HepG2 (cell line): ENCODE results near the gene GPHN. TPM values are rescaled to one million over a fixed set of nuclear protein-coding genes. Genes with fewer than 3 reads are reported as not detected.
A peak's percentile ranks its signal among the peaks of the same experiment; 100 is the strongest.

Source experiments
- ATAC-seq: fragments of 200-7000 bp; cut with Tn5 transposase; 3 replicates; pipeline ENCODE4 v1.9.1; 2020; ENCODE audit warnings: mild to moderate bottlenecking, moderate library complexity
- BruUV-seq: library from RNA; stranded (reverse); fragments of 400-500 nt; replicated peaks from 2 replicates; lab custom pipeline; 2021; lab: Mats Ljungman, UMichigan
- CTCF ChIA-PET: fragments of 300-600 bp; formaldehyde crosslinking; extraction: SDS; loops from one replicate; lab custom pipeline; 2021; ENCODE audit warnings: low total read pairs, inconsistent platforms, low intra/inter-chr PET ratio; lab: Yijun Ruan, JAX
- POLR2A ChIA-PET: fragments of 350-600 bp; sonication (Branson Sonifier 250); formaldehyde crosslinking; loops from one replicate; lab custom pipeline; 2020; ENCODE audit warnings: antibody characterized with exemption, inconsistent platforms; lab: Yijun Ruan, JAX
- DNase-seq: peaks from one replicate; pipeline ENCODE4 v3.0.0-alpha.2; 2015; ENCODE audit warnings: low spot score
- FAIRE-seq: peaks from 3 replicates; lab custom pipeline; 2011; peaks lifted over from hg19 to GRCh38; lab: Jason Lieb, UNC
- H2AFZ ChIP-seq: one replicate; pipeline ENCODE4 v1.6.1; 2011; ENCODE audit warnings: low read length, inconsistent platforms
- H3K27ac ChIP-seq: fragments of 300-600 bp; 3 replicates; pipeline ENCODE4 v1.8.0; 2011; ENCODE audit warnings: mixed run types, mild to moderate bottlenecking, mixed read lengths, low read length, inconsistent platforms; ENCODE audit not compliant: insufficient read depth; ENCODE audit errors: extremely low read length
- H3K27me3 ChIP-seq, 2 experiments: fragments of 200-600 bp in 1 of 2; 2 replicates in 1 of 2; 3 replicates in 1 of 2; pipeline versions ENCODE4 v1.6.0 to v1.8.0; 2011; ENCODE audit warnings: low read length in 2 of 2, mild to moderate bottlenecking in 2 of 2, moderate library complexity in 2 of 2, inconsistent platforms in 1 of 2; ENCODE audit not compliant: insufficient read depth in 2 of 2, control insufficient read depth in 1 of 2
- H3K36me3 ChIP-seq, 2 experiments: fragments of 200-600 bp in 1 of 2; replicated peaks in 1 of 2; 2 replicates in 1 of 2; 3 replicates in 1 of 2; pipeline versions ENCODE4 v1.5.1 to v1.8.0; 2011; ENCODE audit warnings: low read length in 2 of 2, inconsistent platforms in 1 of 2; ENCODE audit not compliant: insufficient read depth in 2 of 2, control insufficient read depth in 1 of 2
- H3K4me1 ChIP-seq: 2 replicates; pipeline ENCODE4 v1.5.1; 2012; ENCODE audit warnings: low read length, inconsistent platforms; ENCODE audit not compliant: insufficient read depth
- H3K4me2 ChIP-seq: 2 replicates; pipeline ENCODE4 v1.6.0; 2011; ENCODE audit warnings: low read depth, low read length, inconsistent platforms
- H3K4me3 ChIP-seq, 3 experiments: fragments of 200-600 bp in 1 of 3; sonication (generic), shearing (Covaris generic) in 1 of 3; replicated peaks in 1 of 3; 2 replicates each; pipeline ENCODE4 v1.5.1; 2011 to 2016; ENCODE audit warnings: low read length in 3 of 3, inconsistent platforms in 2 of 3, low read depth in 2 of 3, mild to moderate bottlenecking in 2 of 3, control low read depth in 1 of 3, mixed read lengths in 1 of 3; ENCODE audit not compliant: insufficient read depth in 1 of 3
- H3K79me2 ChIP-seq: one replicate; pipeline ENCODE4 v1.6.1; 2011; ENCODE audit warnings: low read length, inconsistent platforms; ENCODE audit not compliant: insufficient read depth
- H3K9ac ChIP-seq: 2 replicates; pipeline ENCODE4 v1.6.0; 2011; ENCODE audit warnings: mild to moderate bottlenecking, low read depth, low read length, inconsistent platforms; ENCODE audit not compliant: insufficient read depth
- H3K9me3 ChIP-seq: 2 replicates; pipeline ENCODE4 v1.5.1; 2012; ENCODE audit warnings: mild to moderate bottlenecking, low read length
- H4K20me1 ChIP-seq: 2 replicates; pipeline ENCODE4 v1.6.0; 2011; ENCODE audit warnings: inconsistent platforms, mild to moderate bottlenecking, low read length, moderate library complexity; ENCODE audit not compliant: insufficient read depth
- FOXC1 ChIP-seq: sonication (generic); formaldehyde crosslinking; IDR thresholded peaks from 2 replicates; pipeline ENCODE4 v1.8.0; 2022; ENCODE audit warnings: mild to moderate bottlenecking, missing genetic modification reagents, borderline replicate concordance
- GZF1 ChIP-seq: sonication (generic); formaldehyde crosslinking; IDR thresholded peaks from 2 replicates; pipeline ENCODE4 v1.5.1; 2020; ENCODE audit warnings: mild to moderate bottlenecking, missing genetic modification reagents
- HNRNPL ChIP-seq: fragments of 200-400 bp; formaldehyde crosslinking; IDR thresholded peaks from 2 replicates; pipeline ENCODE4 v1.6.1; 2017; ENCODE audit warnings: mild to moderate bottlenecking, low read depth, low read length
- IRF2 ChIP-seq: IDR thresholded peaks from 2 replicates; pipeline ENCODE4 v1.6.1; 2018; ENCODE audit warnings: missing genetic modification reagents, missing compliant biosample characterization
- ISL2 ChIP-seq: sonication (generic); formaldehyde crosslinking; IDR thresholded peaks from 2 replicates; pipeline ENCODE4 v1.5.0; 2020; ENCODE audit warnings: missing genetic modification reagents
- MAFK ChIP-seq, 2 experiments: IDR thresholded peaks in 1 of 2; conservative IDR thresholded peaks in 1 of 2; 2 replicates each; pipeline ENCODE4 v1.6.1; 2011; ENCODE audit warnings: improper control_type of control experiment in 2 of 2, low read length in 2 of 2
- MIXL1 ChIP-seq: IDR thresholded peaks from 2 replicates; pipeline ENCODE4 v1.6.1; 2016
- PLRG1 ChIP-seq: fragments of 450-650 bp; conservative IDR thresholded peaks from 2 replicates; pipeline ENCODE4 v1.6.1; 2016
- POLR2AphosphoS2 ChIP-seq: IDR thresholded peaks from 2 replicates; pipeline ENCODE4 v1.6.1; 2011; ENCODE audit warnings: low read depth, low read length, improper control_type of control experiment
- SMC3 ChIP-seq: IDR thresholded peaks from 2 replicates; pipeline ENCODE4 v1.6.1; 2011; ENCODE audit warnings: low read length, improper control_type of control experiment
- TBP ChIP-seq: sonication (generic); formaldehyde crosslinking; IDR thresholded peaks from 2 replicates; pipeline ENCODE4 v1.5.0; 2020; ENCODE audit warnings: missing genetic modification reagents
- ZNF329 ChIP-seq: sonication (generic); formaldehyde crosslinking; IDR thresholded peaks from 2 replicates; pipeline ENCODE4 v1.9.0; 2021; ENCODE audit warnings: low read depth, mild to moderate bottlenecking, missing genetic modification reagents
- ZNF761 ChIP-seq: sonication (generic); formaldehyde crosslinking; conservative IDR thresholded peaks from 2 replicates; pipeline ENCODE4 v1.4.0; 2020; ENCODE audit warnings: mild to moderate bottlenecking, missing genetic modification reagents
- WGBS: methylation state at CpG from one replicate; pipeline ENCODE4 v1.1.6; 2017; ENCODE audit warnings: low lambda C conversion rate; 5-methylcytosine and 5-hydroxymethylcytosine counted together
- in situ Hi-C: cut with HindIII; loops from 2 replicates; pipeline ENCODE4 v1.10.0; 2017; ENCODE audit warnings: low pct_unique_long_range_greater_than_20kb; ENCODE audit not compliant: extremely low pct_ligation_motif_present
- intact Hi-C: fragments of 100-400 bp; cut with micrococcal nuclease; formaldehyde crosslinking; loops from one replicate; pipeline ENCODE4 v1.10.0; 2022; ENCODE audit not compliant: unreplicated experiment
- polyA plus RNA-seq, 8 experiments: library from polyadenylated mRNA; depleted of rRNA in 3 of 8; stranded (reverse) in 7 of 8; unstranded in 1 of 8; fragments of >200 nt; fragmentation: Illumina TruSeq in 4 of 8; extraction: Trizol in 4 of 8; gene quantifications; 2 replicates each; pipeline versions ENCODE4 v1.2.1 to v1.2.3, GENCODE V29; 2011 to 2016; ENCODE audit warnings: low read depth in 4 of 8, missing spikeins in 1 of 8, mixed read lengths in 1 of 8; ENCODE audit not compliant: insufficient read depth in 1 of 8
- total RNA-seq, 5 experiments: library from RNA; depleted of rRNA; stranded (reverse); fragments of >200 nt; fragmentation: Illumina TruSeq; extraction: Trizol; gene quantifications; 2 replicates each; pipeline ENCODE4 v1.2.3, GENCODE V29; 2016; ENCODE audit warnings: low read depth in 1 of 5
- TF ChIP-seq, protein P1 (sequence below): IDR thresholded peaks from 2 replicates; pipeline ENCODE4 v1.6.1; 2012; ENCODE audit warnings: low read depth, low read length, improper control_type of control experiment
- TF ChIP-seq, protein P2 (sequence below): sonication (generic); formaldehyde crosslinking; IDR thresholded peaks from 2 replicates; pipeline ENCODE4 v1.5.0; 2020; ENCODE audit warnings: mild to moderate bottlenecking, low read depth, missing genetic modification reagents, borderline replicate concordance
- TF ChIP-seq, protein P3 (sequence below): sonication (generic); formaldehyde crosslinking; IDR thresholded peaks from 2 replicates; pipeline ENCODE4 v1.5.0; 2020; ENCODE audit warnings: mild to moderate bottlenecking, missing genetic modification reagents, moderate library complexity
- TF ChIP-seq, protein P4 (sequence below): IDR thresholded peaks from 2 replicates; pipeline ENCODE4 v1.6.1; 2016; ENCODE audit warnings: control low read depth
- TF ChIP-seq, protein P5 (sequence below): sonication (generic); IDR thresholded peaks from 2 replicates; pipeline ENCODE4 v1.6.1; 2016; ENCODE audit warnings: low read depth, borderline replicate concordance

Gene GPHN
- total and polyA plus RNA-seq, 2 of the 13 experiments (the other 11 are each of a cell fraction or from before 2014, with no cell fraction given): 12.7 to 19.2 TPM

DNA sequence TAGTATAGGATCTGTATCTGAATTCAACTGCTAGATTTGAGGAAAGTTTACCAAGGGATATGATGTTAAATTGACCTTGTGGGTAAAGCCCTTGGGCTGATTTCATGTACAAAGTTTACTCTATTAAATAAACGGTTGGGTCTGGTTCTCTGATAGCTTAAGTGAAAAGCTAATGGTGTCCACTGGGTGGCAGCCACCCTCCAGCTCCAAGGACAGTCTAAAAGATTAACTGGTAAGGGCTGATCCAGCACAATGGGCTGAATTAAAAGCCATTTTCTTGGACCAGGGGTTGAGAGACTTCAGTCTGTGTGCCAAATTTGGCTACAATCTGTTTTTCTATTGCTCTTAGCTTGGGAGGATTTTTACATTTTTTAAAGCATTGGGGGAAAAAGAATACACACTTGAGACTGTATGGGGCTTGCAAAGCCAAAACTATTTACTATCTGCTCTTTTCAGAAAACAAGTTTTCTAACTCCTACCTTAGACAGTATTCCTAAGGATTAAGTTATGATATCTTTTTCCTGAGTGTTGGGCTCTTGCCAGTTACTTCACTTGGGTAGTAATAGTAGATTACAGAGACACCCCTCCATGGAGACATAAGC is 116.5 kb downstream of the GPHN start:
- WGBS: 0% methylated on average over 1 of the region's 1 CpG
- Histone ChIP-seq H3K9ac (no peak overlapping the region), H3K36me3 (no peaks in the 10 kb centered on the region), H3K9me3 (no peaks in the 10 kb centered on the region), H3K4me1 (peaks cover 18% of the 10 kb centered on the region), H4K20me1 (no peaks in the 10 kb centered on the region), H3K79me2 (peaks cover 9% of the 10 kb centered on the region), H3K4me2 (no peak overlapping the region), H3K27ac (no peak overlapping the region), H2AFZ (no peak overlapping the region), H3K4me3 (no peak overlapping the region), H3K27me3 (no peaks in the 10 kb centered on the region)
- POLR2A ChIA-PET: no interaction called here
- intact Hi-C loops: loop anchor here (1.0 to 5.0 kb wide), 3 partner anchors 38 to 494 kb away; no protein-coding TSS in a partner anchor
- ATAC-seq (peak; percentile 98), DNase-seq (peak; percentile 53), FAIRE-seq (peak; percentile 52)
- BruUV-seq: no TSS peak
- CTCF ChIA-PET: interaction anchor here (0.7 to 1.5 kb wide), 3 partner anchors 38 to 494 kb away, joined by 4 to 9 read pairs (median 5); no protein-coding TSS in a partner anchor
- in situ Hi-C loops: loop anchor here (10.0 kb wide), 1 partner anchor 490 kb away; no protein-coding TSS in a partner anchor
- TF ChIP-seq MIXL1 (CRISPR knock-in tag) (peak; percentile 60; the same call in 1 of the 2 replicates), ZNF329 (peak; percentile 88; the same call in 1 of the 2 replicates), HNRNPL (no peak), IRF2 (no peak), PLRG1 (no peak), TBP (CRISPR knock-in tag) (no peak), FOXC1 (no peak), SMC3 (peak; percentile 68), POLR2AphosphoS2 (no peak), MAFK (conservative IDR thresholded peaks at IDR 0.05 in 1 of 2, IDR thresholded peaks at IDR 0.05 in 1 of 2; ENCODE audit: low read length in 2 of 2) (0 out of 4 replicates have a peak, but pooled peaks of 1 of the 2 experiments have one; percentile 20), GZF1 (no peak), ZNF761 (no peak), ISL2 (CRISPR knock-in tag) (0 out of 2 replicates have a peak, but pooled peaks have one; percentile 27)
- TF ChIP-seq, protein P1, sequence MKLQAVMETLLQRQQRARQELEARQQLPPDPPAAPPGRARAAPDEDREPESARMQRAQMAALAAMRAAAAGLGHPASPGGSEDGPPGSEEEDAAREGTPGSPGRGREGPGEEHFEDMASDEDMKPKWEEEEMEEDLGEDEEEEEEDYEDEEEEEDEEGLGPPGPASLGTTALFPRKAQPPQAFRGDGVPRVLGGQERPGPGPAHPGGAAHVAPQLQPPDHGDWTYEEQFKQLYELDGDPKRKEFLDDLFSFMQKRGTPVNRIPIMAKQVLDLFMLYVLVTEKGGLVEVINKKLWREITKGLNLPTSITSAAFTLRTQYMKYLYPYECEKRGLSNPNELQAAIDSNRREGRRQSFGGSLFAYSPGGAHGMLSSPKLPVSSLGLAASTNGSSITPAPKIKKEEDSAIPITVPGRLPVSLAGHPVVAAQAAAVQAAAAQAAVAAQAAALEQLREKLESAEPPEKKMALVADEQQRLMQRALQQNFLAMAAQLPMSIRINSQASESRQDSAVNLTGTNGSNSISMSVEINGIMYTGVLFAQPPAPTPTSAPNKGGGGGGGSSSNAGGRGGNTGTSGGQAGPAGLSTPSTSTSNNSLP: peak; percentile 28; the same call in 1 of the 2 replicates
- TF ChIP-seq, protein P2, sequence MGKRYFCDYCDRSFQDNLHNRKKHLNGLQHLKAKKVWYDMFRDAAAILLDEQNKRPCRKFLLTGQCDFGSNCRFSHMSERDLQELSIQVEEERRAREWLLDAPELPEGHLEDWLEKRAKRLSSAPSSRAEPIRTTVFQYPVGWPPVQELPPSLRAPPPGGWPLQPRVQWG (CRISPR knock-in tag): no peak
- TF ChIP-seq, protein P3, sequence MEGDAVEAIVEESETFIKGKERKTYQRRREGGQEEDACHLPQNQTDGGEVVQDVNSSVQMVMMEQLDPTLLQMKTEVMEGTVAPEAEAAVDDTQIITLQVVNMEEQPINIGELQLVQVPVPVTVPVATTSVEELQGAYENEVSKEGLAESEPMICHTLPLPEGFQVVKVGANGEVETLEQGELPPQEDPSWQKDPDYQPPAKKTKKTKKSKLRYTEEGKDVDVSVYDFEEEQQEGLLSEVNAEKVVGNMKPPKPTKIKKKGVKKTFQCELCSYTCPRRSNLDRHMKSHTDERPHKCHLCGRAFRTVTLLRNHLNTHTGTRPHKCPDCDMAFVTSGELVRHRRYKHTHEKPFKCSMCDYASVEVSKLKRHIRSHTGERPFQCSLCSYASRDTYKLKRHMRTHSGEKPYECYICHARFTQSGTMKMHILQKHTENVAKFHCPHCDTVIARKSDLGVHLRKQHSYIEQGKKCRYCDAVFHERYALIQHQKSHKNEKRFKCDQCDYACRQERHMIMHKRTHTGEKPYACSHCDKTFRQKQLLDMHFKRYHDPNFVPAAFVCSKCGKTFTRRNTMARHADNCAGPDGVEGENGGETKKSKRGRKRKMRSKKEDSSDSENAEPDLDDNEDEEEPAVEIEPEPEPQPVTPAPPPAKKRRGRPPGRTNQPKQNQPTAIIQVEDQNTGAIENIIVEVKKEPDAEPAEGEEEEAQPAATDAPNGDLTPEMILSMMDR (CRISPR knock-in tag): peak; percentile 77
- TF ChIP-seq, protein P4, sequence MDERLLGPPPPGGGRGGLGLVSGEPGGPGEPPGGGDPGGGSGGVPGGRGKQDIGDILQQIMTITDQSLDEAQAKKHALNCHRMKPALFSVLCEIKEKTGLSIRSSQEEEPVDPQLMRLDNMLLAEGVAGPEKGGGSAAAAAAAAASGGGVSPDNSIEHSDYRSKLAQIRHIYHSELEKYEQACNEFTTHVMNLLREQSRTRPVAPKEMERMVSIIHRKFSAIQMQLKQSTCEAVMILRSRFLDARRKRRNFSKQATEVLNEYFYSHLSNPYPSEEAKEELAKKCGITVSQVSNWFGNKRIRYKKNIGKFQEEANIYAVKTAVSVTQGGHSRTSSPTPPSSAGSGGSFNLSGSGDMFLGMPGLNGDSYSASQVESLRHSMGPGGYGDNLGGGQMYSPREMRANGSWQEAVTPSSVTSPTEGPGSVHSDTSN (CRISPR knock-in tag): no peak
- TF ChIP-seq, protein P5, sequence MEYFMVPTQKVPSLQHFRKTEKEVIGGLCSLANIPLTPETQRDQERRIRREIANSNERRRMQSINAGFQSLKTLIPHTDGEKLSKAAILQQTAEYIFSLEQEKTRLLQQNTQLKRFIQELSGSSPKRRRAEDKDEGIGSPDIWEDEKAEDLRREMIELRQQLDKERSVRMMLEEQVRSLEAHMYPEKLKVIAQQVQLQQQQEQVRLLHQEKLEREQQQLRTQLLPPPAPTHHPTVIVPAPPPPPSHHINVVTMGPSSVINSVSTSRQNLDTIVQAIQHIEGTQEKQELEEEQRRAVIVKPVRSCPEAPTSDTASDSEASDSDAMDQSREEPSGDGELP: no peak
